IMR-90 (cell line): ENCODE measurements around the gene THSD1. TPM values are rescaled to one million over a fixed set of nuclear protein-coding genes. Genes with fewer than 3 reads are reported as not detected.

ENCODE experiments used
- ATAC-seq: fragments of 200-7000 bp; cut with Tn5 transposase; 2 replicates; pipeline ENCODE4 v1.9.1; 2020; ENCODE audit warnings: low read depth, mild to moderate bottlenecking, moderate library complexity
- BruUV-seq: library from RNA; stranded (reverse); fragments of 400-500 nt; replicated peaks from 2 replicates; lab custom pipeline; 2021; lab: Mats Ljungman, UMichigan
- CTCF ChIA-PET: fragments of 300-600 bp; formaldehyde crosslinking; extraction: SDS; loops from one replicate; lab custom pipeline; 2021; ENCODE audit warnings: antibody characterized with exemption; lab: Yijun Ruan, JAX
- POLR2A ChIA-PET: fragments of 300-600 bp; sonication (Branson Sonifier 250); formaldehyde crosslinking; loops from one replicate; lab custom pipeline; 2022; ENCODE audit warnings: antibody characterized with exemption; ENCODE audit not compliant: unreplicated experiment; lab: Charles Lee
- DNase-seq: peaks from one replicate; pipeline ENCODE4 v3.0.0; 2013
- H2AFZ ChIP-seq: replicated peaks from 2 replicates; pipeline ENCODE3; 2013; ENCODE audit warnings: low read length, mild to moderate bottlenecking; ENCODE audit not compliant: poor library complexity
- H2AK5ac ChIP-seq: 2 replicates; pipeline ENCODE4 v1.6.1; 2013; ENCODE audit warnings: low read depth, low read length, inconsistent platforms
- H2AK9ac ChIP-seq: replicated peaks from 2 replicates; pipeline ENCODE3; 2013; ENCODE audit warnings: mild to moderate bottlenecking, low read depth, low read length, moderate library complexity; ENCODE audit not compliant: poor library complexity
- H2BK120ac ChIP-seq: 2 replicates; pipeline ENCODE4 v1.6.1; 2013; ENCODE audit warnings: low read depth, low read length, inconsistent platforms
- H2BK15ac ChIP-seq: 3 replicates; pipeline ENCODE4 v1.6.1; 2013; ENCODE audit warnings: low read depth, low read length, inconsistent platforms
- H2BK20ac ChIP-seq: 2 replicates; pipeline ENCODE4 v1.6.1; 2013; ENCODE audit warnings: low read depth, mild to moderate bottlenecking, inconsistent platforms, low read length, moderate library complexity
- H2BK5ac ChIP-seq: 2 replicates; pipeline ENCODE4 v1.6.1; 2013; ENCODE audit warnings: mild to moderate bottlenecking, low read depth, low read length, inconsistent platforms; ENCODE audit not compliant: poor library complexity, severe bottlenecking
- H3K14ac ChIP-seq: replicated peaks from 2 replicates; pipeline ENCODE4 v1.6.1; 2013; ENCODE audit warnings: low read depth, low read length, inconsistent platforms
- H3K18ac ChIP-seq: 2 replicates; pipeline ENCODE4 v1.6.1; 2013; ENCODE audit warnings: low read depth, low read length, control low read depth
- H3K23ac ChIP-seq: 2 replicates; pipeline ENCODE4 v1.6.1; 2013; ENCODE audit warnings: low read depth, low read length, inconsistent platforms
- H3K27ac ChIP-seq: 2 replicates; pipeline ENCODE4 v1.5.1; 2013; ENCODE audit warnings: mild to moderate bottlenecking, control low read depth, low read length; ENCODE audit not compliant: insufficient read depth
- H3K27me3 ChIP-seq: 2 replicates; pipeline ENCODE4 v1.6.1; 2013; ENCODE audit warnings: low read length; ENCODE audit not compliant: control insufficient read depth, insufficient read depth
- H3K36me3 ChIP-seq: 2 replicates; pipeline ENCODE4 v1.6.1; 2013; ENCODE audit warnings: low read length, mixed read lengths; ENCODE audit not compliant: control insufficient read depth, insufficient read depth
- H3K4ac ChIP-seq: 2 replicates; pipeline ENCODE4 v1.6.1; 2013; ENCODE audit warnings: low read depth, low read length, inconsistent platforms
- H3K4me1 ChIP-seq: 2 replicates; pipeline ENCODE4 v1.6.1; 2013; ENCODE audit warnings: low read length, mixed read lengths; ENCODE audit not compliant: control insufficient read depth, insufficient read depth
- H3K4me2 ChIP-seq: 2 replicates; pipeline ENCODE4 v1.6.1; 2013; ENCODE audit warnings: low read depth, mild to moderate bottlenecking, control low read depth, low read length, moderate library complexity
- H3K4me3 ChIP-seq: 2 replicates; pipeline ENCODE4 v1.5.1; 2013; ENCODE audit warnings: low read depth, mild to moderate bottlenecking, control low read depth, low read length, moderate library complexity; ENCODE audit not compliant: insufficient read depth
- H3K56ac ChIP-seq: 2 replicates; pipeline ENCODE4 v1.6.1; 2013; ENCODE audit warnings: low read length, inconsistent platforms; ENCODE audit not compliant: insufficient read depth; ENCODE audit errors: extremely low read depth
- H3K79me1 ChIP-seq, 2 experiments: 2 replicates each; pipeline ENCODE4 v1.6.1; 2013; ENCODE audit warnings: low read length in 2 of 2, inconsistent platforms in 1 of 2, low read depth in 1 of 2
- H3K9ac ChIP-seq: 2 replicates; pipeline ENCODE4 v1.6.1; 2013; ENCODE audit warnings: low read depth, low read length, control low read depth
- H3K9me1 ChIP-seq: 2 replicates; pipeline ENCODE4 v1.6.1; 2013; ENCODE audit warnings: low read length, inconsistent platforms; ENCODE audit not compliant: insufficient read depth
- H3K9me3 ChIP-seq: 2 replicates; pipeline ENCODE4 v1.6.1; 2013; ENCODE audit warnings: low read length; ENCODE audit not compliant: control insufficient read depth, insufficient read depth
- H4K20me1 ChIP-seq: 2 replicates; pipeline ENCODE4 v1.6.1; 2013; ENCODE audit warnings: low read length, inconsistent platforms; ENCODE audit not compliant: insufficient read depth
- H4K5ac ChIP-seq: 2 replicates; pipeline ENCODE4 v1.6.1; 2013; ENCODE audit warnings: mild to moderate bottlenecking, low read depth, low read length, control low read depth
- H4K8ac ChIP-seq, 2 experiments: 2 replicates each; pipeline ENCODE4 v1.6.1; 2013; ENCODE audit warnings: low read depth in 2 of 2, low read length in 2 of 2, control low read depth in 1 of 2, inconsistent platforms in 1 of 2
- H4K91ac ChIP-seq: 2 replicates; pipeline ENCODE4 v1.6.1; 2013; ENCODE audit warnings: low read depth, low read length, inconsistent platforms; ENCODE audit not compliant: insufficient read depth
- CEBPB ChIP-seq: IDR thresholded peaks from 2 replicates; pipeline ENCODE4 v1.6.1; 2012; ENCODE audit warnings: low read depth, low read length, improper control_type of control experiment
- MAZ ChIP-seq: IDR thresholded peaks from 2 replicates; pipeline ENCODE4 v1.6.1; 2012; ENCODE audit warnings: low read depth, mild to moderate bottlenecking, low read length, improper control_type of control experiment, moderate library complexity, borderline replicate concordance
- WGBS, 2 experiments: methylation state at CpG; one replicate each; pipeline versions ENCODE4 v1.1.5 to v1.1.7; 2013; ENCODE audit warnings: missing lambda C conversion rate in 2 of 2; ENCODE audit not compliant: insufficient read length in 1 of 2; ENCODE audit errors: extremely low coverage in 2 of 2; 5-methylcytosine and 5-hydroxymethylcytosine counted together
- dilution Hi-C: fragments of 300-500 bp; cut with HindIII; formaldehyde crosslinking; loops from one replicate; pipeline ENCODE4 v1.14.3; 2018; ENCODE audit warnings: low sequenced_read_pairs; ENCODE audit not compliant: unreplicated experiment
- in situ Hi-C: fragments of 300-500 bp; cut with MboI; formaldehyde crosslinking; loops from 3 replicates; pipeline ENCODE4 v1.14.3; 2019; ENCODE audit warnings: low sequenced_read_pairs, inconsistent platforms, mixed read lengths
- intact Hi-C: fragments of 100-400 bp; cut with micrococcal nuclease; formaldehyde crosslinking; loops from 2 replicates; pipeline ENCODE4 v1.10.0; 2022
- polyA plus RNA-seq, 3 experiments: library from polyadenylated mRNA; depleted of rRNA; stranded (reverse); fragments of >200 nt; gene quantifications; 2 replicates each; pipeline ENCODE4 v1.2.3, GENCODE V29; 2012; ENCODE audit warnings: low replicate concordance in 1 of 3
- total RNA-seq: library from RNA; depleted of rRNA; stranded (reverse); fragments of >200 nt; gene quantifications from 2 replicates; pipeline ENCODE4 v1.2.3, GENCODE V29; 2012

The THSD1 gene
- total and polyA plus RNA-seq, 2 of the 4 experiments (the other 2 are of a cell fraction): 12.1 to 19.0 TPM

GRCh38 chr13:52414963-52415362 is 9.0 kb upstream of the THSD1 start:
- Histone ChIP-seq H2AFZ (no peak overlapping the region), H3K4me3 (no peak overlapping the region), H3K56ac (no peak overlapping the region; the same call in 1 of the 2 replicates), H3K4ac (peak overlapping the region; percentile 90; the same call in 1 of the 2 replicates), H2AK9ac (no peak overlapping the region), H3K27me3 (no peaks in the 10 kb centered on the region), H3K79me1 (peaks cover 9 to 12% of the 10 kb centered on the region in 2 experiments; a peak in 3 of 4 replicates), H3K27ac (peak overlapping the region; percentile 89; the same call in 1 of the 2 replicates), H3K4me2 (peak overlapping the region; percentile 72; the same call in 1 of the 2 replicates), H2AK5ac (no peak overlapping the region), H2BK120ac (peak overlapping the region; percentile 89; the same call in 1 of the 2 replicates), H3K14ac (no peak overlapping the region), H3K36me3 (peaks cover 12% of the 10 kb centered on the region), H2BK5ac (peak overlapping the region; percentile 93), H3K4me1 (peaks cover 16% of the 10 kb centered on the region), H3K23ac (no peak overlapping the region; the same call in 1 of the 2 replicates), H4K20me1 (no peaks in the 10 kb centered on the region), H3K9me3 (no peaks in the 10 kb centered on the region), H4K5ac (peak overlapping the region; percentile 81), H3K9me1 (peaks cover 11% of the 10 kb centered on the region), H3K9ac (no peak overlapping the region), H2BK15ac (no peak overlapping the region; the same call in 2 of the 3 replicates), H2BK20ac (peak overlapping the region; percentile 51; the same call in 1 of the 2 replicates), H3K18ac (peak overlapping the region; percentile 80), H4K91ac (0 out of 2 replicates have a peak overlapping the region, but pooled peaks have one; percentile 95), H4K8ac (peak overlapping the region; percentile 71 to 94; a peak in 2 of 4 replicates)
- intact Hi-C loops: loop anchor here (5.0 kb wide), 1 partner anchor 68 kb away; no protein-coding TSS in a partner anchor
- no CpG with 5 or more reads among the region's 1 CpG for WGBS, 2 experiments
- in situ Hi-C loops: no loop called here
- DNase-seq (peak; percentile 69), ATAC-seq (peak; percentile 80)
- TF ChIP-seq MAZ (no peak), CEBPB (peak; percentile 34; the same call in 1 of the 2 replicates)
- ChIA-PET POLR2A (no interaction called here), CTCF (no interaction called here)
- no TSS peak for BruUV-seq
- dilution Hi-C loops: no loop called here
